ENCODE measurements around the gene CAPN8.

Gene CAPN8

GRCh38 chr1:223609977-223610376 is 55.5 kb downstream of the CAPN8 start:
- DNase-seq = no peak

- no peak for DNase-seq
Observed at GRCh38 chr1:223609066-223609465, 56.4 kb downstream of the CAPN8 start.

GRCh38 chr1:223558512-223558911 is 107.0 kb downstream of the CAPN8 start:
- no peak for DNase-seq

- no peak for DNase-seq
Observed at GRCh38 chr1:223557130-223557475, 108.4 kb downstream of the CAPN8 start.

- no peak for DNase-seq
Observed at GRCh38 chr1:223556414-223557129, 108.9 kb downstream of the CAPN8 start.

GRCh38 chr1:223553957-223554356 is 111.5 kb downstream of the CAPN8 start:
- DNase-seq = no peak

- no peak for DNase-seq
Observed at GRCh38 chr1:223551610-223552009, 113.9 kb downstream of the CAPN8 start.

GRCh38 chr1:223549740-223550139 is 115.8 kb downstream of the CAPN8 start:
- DNase-seq = no peak

GRCh38 chr1:223547316-223548114 is 118.0 kb downstream of the CAPN8 start:
- DNase-seq = no peak

GRCh38 chr1:223545343-223545742 is 120.2 kb downstream of the CAPN8 start:
- no peak for DNase-seq

- no peak for DNase-seq
Observed at GRCh38 chr1:223543560-223543959, 121.9 kb downstream of the CAPN8 start.

GRCh38 chr1:223542831-223543230 is 122.7 kb downstream of the CAPN8 start:
- DNase-seq = no peak

GRCh38 chr1:223540485-223541106 is 124.9 kb downstream of the CAPN8 start:
- no peak for DNase-seq

- DNase-seq = no peak
Observed at GRCh38 chr1:223539750-223540149, 125.8 kb downstream of the CAPN8 start.

- no peak for DNase-seq
Observed at GRCh38 chr1:223538981-223539380, 126.5 kb downstream of the CAPN8 start.

- DNase-seq = no peak
Observed at GRCh38 chr1:223535319-223535718, 130.2 kb downstream of the CAPN8 start.

GRCh38 chr1:223534677-223535076 is 130.8 kb downstream of the CAPN8 start:
- no peak for DNase-seq

- no peak for DNase-seq
Observed at GRCh38 chr1:223533708-223534107, 131.8 kb downstream of the CAPN8 start.

GRCh38 chr1:223531742-223532341 is 133.7 kb downstream of the CAPN8 start:
- DNase-seq = no peak

GRCh38 chr1:223525957-223526356 is 139.5 kb downstream of the CAPN8 start:
- DNase-seq = no peak

- DNase-seq = no peak
Observed at GRCh38 chr1:223525546-223525945, 140.0 kb downstream of the CAPN8 start.

GRCh38 chr1:223524930-223525451 is 140.5 kb downstream of the CAPN8 start:
- DNase-seq = no peak

GRCh38 chr1:223521150-223521549 is 144.4 kb downstream of the CAPN8 start:
- DNase-seq = no peak

Data from NCI-H2029 treated with DMSO at 0.1 percent for 48 hours (cell line).